Right forelimb (tissue), 1 donor: ENCODE data around the gene YTHDF1.
A peak's percentile ranks its signal among the peaks of the same experiment; 100 is the strongest.
"Not testable (repeated sequence)": the region's sequence is repeated elsewhere in the genome, so short reads cannot be mapped to it uniquely, and the experiment has no call there.

Experiments
- DNase-seq: peaks from one replicate; pipeline ENCODE4 v3.0.0-alpha.2; 2018

The YTHDF1 gene

GRCh38 chr20:63167026-63167917, 48.7 kb downstream of the YTHDF1 start:
- no peak for DNase-seq

DNA sequence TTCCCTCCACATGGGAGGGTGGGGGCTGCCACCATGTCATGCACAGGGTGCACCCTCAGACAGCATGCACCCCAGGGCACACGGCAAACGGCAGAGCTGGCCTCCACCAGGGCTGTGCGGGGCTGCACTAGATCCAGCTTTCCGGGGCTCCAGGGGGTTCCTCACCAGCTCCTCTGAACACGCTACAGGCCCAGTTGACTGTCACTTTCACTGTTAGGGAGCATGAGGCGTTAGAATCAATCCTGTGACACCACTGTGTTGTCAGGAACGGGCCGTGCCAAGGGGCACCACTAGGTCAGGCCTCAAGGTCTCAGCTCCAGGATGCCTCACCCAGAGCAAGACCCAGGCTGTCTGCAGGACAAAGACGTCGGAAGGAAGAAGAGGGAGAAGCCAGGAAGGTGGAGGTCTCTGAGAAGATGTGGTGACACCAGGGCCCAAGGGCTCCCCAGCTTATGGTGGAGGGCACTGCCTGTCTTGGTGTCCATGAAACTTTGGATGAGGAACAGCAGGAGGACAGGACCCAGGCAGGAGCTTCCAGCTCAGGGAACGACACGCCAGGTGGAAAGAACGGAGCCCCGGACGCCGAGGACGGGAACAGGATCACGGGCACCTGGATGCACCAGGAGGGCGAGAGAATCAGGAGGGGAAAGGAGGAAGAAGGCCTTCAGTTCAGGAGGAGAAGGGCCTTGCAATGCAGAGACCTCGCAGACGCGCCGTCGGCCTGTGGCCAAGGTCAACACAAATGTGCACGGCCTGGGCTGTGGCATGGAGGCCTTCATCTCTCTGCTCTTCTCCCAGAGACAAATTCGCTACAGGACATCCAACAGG, 49.5 kb downstream of the YTHDF1 start:
- DNase-seq, result no peak

DNA sequence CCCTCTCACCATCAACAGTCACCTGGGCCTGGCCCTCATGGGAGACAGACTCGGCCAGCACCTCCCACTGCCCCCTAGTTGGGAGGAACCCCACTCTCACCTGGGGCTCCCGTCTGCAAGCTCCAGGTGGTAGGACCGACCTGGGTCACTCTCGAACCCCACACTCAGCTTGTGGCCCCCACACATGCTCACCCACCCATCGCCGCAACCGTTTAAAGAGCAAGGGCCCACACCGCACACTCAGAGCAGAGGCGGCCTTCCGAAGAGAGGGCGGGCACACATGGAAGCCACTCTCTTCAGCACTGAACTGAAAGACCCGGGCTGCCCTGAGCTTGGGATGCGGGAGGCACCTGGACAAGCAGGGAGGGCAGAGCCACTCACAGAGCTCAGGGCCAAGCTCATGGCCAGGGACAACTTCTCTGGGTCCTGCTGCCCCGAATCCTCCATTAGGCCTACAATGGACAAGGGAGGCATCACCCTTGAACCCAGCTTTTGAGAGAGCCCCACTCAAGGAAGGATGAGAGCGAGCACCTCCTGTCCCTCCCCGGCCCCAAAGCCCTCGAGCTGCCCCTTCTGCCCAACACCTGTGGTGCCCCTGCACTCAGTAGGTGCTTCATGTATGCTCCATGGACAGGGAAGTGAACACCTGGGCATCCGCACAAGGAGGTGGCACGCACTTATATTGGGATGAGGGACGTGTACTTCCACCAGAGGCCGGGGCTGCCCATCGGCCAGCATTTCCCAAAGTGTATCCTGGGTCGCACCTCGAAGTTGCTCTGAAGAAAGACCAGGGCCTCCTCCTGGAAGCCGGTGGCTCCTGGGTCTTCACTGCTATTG, 50.4 kb downstream of the YTHDF1 start:
- DNase-seq, result no peak

DNA sequence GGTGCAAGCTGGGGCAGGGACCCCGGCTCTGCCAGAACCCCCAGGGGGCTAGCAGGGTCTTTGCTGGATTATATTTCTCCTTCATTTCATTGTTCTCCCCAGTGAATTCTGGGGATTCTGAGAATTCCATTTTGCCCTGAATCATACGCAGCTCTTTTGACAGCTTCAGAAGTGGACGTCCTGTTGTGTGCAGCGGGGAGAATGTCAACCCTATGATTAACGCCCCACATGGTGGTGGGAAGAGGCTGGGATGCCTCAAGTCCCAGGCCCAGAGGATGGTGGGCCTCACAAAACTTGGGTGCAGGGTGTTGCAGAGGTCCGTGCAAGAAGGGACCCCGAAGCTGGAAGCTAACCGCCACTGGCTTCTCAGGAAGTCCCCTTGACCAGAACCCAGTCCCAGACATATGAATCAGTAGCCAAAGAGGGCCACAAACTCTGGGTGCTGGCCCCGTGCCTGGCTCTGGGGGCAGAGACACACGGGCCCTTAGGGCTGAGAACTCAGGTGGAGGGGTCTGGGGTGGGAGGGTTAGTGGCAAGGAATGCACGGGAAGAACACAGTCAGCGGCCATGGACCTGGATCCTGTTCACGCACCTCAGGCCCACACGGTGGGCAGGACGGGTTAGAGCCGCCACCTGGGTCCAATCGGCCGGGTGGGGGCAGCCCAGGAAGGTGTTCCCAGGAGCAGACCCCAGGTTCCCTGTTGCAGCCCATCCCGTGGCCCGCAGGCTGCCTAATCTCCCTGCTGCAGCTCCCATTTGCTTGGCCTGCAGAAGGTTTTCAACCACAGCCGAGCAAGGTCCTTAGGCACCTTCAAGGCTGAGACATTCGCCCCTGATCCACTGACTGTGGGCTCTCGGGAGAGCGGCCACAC, 51.2 kb downstream of the YTHDF1 start:
- no peak for DNase-seq

DNA sequence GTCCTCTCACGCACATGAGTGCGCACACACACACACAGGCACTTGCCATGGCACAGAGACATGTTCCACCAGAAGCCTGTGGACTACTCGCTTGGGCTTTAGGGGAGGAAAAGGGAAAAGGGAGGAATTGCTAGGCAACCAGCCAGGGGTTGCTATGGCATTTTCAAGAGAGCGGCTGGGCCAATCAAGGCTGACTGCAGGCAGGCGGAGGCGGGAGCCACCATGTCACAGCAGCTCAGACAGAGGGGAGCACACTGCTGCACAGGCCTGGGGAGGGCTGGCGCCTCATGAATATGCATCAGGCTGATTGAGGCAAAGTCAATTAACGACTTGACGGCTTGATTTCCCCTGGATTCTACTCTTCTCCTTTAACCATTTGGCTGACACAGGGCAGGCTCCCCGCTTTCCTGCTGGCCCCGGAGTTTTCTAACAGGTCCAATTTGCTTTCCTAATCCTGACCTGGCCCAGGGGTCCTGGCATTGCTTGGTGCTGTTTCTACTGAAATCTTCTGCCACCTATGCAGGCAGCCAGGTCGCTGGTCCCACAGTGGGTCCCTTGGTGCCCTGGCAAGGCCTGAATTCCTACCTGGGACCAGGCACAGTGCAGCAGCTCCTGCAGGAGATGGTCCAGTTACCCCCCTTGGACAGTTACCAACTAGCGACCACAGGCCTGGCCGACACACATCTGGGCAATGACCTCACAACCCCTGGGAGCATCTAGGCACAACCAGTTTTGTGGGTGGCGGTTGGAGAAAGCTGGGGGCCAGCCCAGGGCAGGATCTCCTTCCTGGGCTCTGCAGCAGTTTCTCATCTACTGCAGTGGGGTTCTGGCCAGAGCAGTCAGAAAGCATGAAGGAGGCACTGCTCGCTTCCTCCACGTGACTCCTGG, 52.1 kb downstream of the YTHDF1 start:
- DNase-seq, result no peak

DNA sequence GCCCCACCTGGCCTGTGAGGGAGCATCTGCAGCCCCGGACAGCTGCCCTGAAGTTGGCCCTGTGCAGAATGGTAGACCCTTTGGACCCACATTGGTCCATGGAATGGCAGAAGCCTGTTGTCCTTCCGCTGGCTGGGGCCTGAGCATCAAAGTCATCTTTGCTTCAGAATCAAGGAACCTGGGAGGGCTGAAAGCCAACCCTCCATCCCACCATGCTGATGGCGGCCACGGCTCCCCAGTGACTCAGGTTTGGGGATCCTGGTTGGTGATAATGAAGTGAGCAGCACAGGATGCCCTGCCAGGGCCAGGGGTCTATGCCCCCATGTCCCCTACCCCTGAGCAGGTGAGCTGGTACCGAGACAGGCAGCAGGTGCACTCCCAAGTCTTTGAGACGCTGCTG, 52.8 kb downstream of the YTHDF1 start:
- no peak for DNase-seq

GRCh38 chr20:63162206-63162795, 53.6 kb downstream of the YTHDF1 start:
- DNase-seq, result no peak

DNA sequence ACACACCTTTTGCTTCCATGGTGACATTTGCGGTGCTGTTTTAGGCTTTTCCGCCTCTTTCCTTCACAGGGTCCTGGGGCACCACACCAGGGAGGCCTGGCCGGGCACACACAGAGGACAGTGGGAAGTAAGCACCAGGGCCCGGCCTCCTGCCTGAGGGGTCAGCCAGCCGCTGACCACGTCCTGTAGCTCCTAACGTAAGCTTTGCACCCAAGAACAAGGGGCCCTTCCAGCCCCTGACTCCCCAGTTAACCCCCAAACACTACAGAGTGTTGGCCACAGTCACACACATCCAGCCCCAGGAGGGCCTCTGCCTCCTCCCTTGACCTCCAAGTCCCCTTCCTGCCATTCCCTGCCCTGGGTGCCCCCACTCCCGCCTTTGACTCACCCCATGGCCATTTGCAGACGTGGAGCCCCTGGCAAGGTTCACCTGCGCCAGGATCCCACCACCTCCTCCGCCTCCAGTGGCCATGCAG, 54.7 kb downstream of the YTHDF1 start:
- no peak for DNase-seq

GRCh38 chr20:63160641-63161175, 55.2 kb downstream of the YTHDF1 start:
- no peak for DNase-seq

DNA sequence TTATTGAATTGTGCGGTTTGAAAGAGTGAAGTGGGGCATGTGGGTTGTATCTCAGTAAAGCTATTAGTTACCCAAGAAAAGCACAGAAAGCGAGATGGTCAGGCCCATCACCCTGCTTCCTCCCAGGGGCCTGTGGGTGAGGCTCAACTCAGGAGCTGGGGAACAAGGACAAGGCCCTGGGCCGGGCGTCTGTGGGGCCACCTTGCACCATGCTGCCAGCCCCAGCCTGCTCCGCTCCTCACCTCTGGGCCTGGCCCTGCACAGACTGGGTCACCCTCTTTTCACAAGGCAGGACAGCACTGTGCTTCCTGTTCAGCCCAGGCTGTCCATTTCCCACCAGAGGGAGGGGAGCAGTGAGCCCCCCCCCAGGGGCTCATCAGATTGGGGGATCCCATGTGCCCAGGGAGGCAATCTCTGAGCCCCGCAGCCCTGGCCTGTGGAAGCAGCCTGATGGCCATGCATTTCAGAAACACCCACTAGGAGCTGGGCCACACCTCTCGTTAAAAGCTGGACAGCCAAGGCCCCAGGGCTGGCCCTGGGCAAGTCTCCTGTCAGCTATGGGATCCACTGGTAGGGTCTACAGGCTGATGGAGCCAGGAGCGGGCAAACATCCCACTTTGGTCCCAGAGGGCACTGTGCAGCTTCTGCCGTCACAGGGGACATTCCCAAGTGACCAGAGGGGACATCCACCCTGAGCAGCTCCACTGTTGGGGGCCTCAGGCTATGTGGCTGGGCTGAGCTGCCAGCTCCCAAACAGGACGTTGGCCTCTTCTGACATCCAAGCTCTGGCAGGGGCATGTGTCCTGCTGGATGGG, 55.9 kb downstream of the YTHDF1 start:
- no peak for DNase-seq

- DNase-seq, result peak; percentile 22
Measured at GRCh38 chr20:63159251-63159650, 56.7 kb downstream of the YTHDF1 start.

- no peak for DNase-seq
Measured at GRCh38 chr20:63158845-63159244, 57.1 kb downstream of the YTHDF1 start.

DNA sequence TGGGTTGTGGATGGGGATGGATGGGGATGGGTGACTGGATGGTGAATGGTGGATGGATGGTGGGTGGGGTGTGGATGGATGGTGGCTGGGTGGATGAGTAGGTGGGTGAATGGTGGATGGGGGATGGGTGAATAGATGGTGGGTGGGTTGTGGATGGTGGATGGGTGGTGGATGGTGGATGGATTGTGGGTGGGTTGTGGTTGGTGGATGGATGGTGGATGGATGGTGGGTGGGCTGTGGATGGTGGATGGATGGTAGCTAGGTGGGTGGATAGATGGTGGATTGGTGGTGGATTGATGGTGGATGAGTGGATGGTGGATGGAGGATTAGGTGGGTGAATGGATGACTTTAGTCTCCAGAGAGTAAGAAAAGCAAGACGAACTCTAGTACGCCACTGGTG, 57.6 kb downstream of the YTHDF1 start:
- DNase-seq, result no peak

DNA sequence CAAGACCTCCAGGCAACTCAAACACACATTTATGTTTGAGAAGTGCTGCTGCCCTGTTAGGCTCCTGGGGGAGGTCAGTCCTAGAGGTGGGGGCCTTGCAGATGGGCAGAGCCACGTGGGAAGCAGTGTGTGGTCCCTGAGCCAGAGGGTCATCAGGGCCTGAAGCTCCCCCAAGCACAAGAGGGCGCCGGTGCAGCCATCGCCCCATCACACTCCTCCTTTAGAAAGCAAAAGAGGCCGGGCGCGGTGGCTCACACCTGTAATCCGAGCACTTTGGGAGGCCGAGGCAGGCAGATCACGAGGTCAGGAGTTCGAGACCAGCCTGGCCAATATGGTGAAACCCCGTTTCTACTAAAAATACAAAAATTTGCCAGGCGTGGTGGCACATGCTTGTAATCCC, 58.5 kb downstream of the YTHDF1 start:
- not testable (repeated sequence) for DNase-seq

DNA sequence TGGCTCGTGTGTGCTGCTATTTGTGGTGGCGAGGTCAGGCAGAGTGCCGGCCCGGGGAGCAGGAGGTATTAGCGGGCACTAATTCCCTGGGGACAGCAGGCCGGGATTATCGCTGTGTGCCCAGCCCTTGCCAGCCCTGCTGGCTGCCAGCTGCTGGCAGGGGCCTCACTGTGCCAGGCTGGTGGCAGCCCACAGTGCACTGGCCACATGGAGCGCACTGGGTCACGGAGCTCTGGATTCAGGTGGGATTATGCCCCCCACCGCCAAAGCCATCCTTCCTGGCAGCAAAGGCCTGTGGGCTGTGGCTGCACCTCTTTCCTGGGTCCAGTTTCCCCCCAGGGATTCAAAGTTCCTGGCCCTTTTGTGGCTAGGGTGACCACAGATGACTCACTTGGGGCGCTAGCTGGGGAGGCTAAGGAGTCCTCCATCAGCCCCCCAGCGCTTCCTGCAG, 59.7 kb downstream of the YTHDF1 start:
- DNase-seq, result peak; percentile 15

GRCh38 chr20:63155266-63156165, 60.4 kb downstream of the YTHDF1 start:
- DNase-seq, result peak; percentile 20

- DNase-seq, result peak; percentile 20
Measured at GRCh38 chr20:63154395-63154794, 61.5 kb downstream of the YTHDF1 start.
